Heart left ventricle (tissue), 16 donors: Measurements from ENCODE around the gene GUCA1A. TPM values are rescaled to one million over a fixed set of nuclear protein-coding genes. Genes with fewer than 3 reads are reported as not detected.

ENCODE experiments used
- ATAC-seq, 4 donors: fragments of 200-7000 bp; cut with Tn5 transposase; one replicate each; pipeline ENCODE4 v1.9.1; 2020 to 2022; ENCODE audit warnings: moderate library complexity in 4 of 4, mild to moderate bottlenecking in 3 of 4, moderate number of reproducible peaks in 1 of 4
- DNase-seq, 5 donors: peaks; one replicate each; pipeline ENCODE4 v3.0.0-alpha.2; 2020
- H3K27ac ChIP-seq, 12 donors: fragments of 200-600 bp; sonication (generic) in 4 of 12; one replicate each; pipeline versions ENCODE4 v1.5.0 to v1.8.0; 2016 to 2022; ENCODE audit warnings: mild to moderate bottlenecking in 2 of 12
- H3K27me3 ChIP-seq, 9 donors: fragments of 200-600 bp; sonication (generic) in 2 of 9; one replicate each; pipeline versions ENCODE4 v1.5.1 to v1.8.0; 2016 to 2022; ENCODE audit warnings: mild to moderate bottlenecking in 3 of 9
- H3K36me3 ChIP-seq, 9 donors: fragments of 200-600 bp; sonication (generic) in 2 of 9; one replicate each; pipeline versions ENCODE4 v1.5.0 to v1.8.0; 2018 to 2022; ENCODE audit warnings: mild to moderate bottlenecking in 2 of 9
- H3K4me1 ChIP-seq, 12 donors: fragments of 200-600 bp; sonication (generic) in 4 of 12; one replicate each; pipeline versions ENCODE4 v1.5.0 to v1.8.0; 2016 to 2022; ENCODE audit warnings: mild to moderate bottlenecking in 3 of 12
- H3K4me3 ChIP-seq, 12 donors: fragments of 200-600 bp; sonication (generic) in 4 of 12; one replicate each; pipeline versions ENCODE4 v1.5.0 to v1.8.0; 2017 to 2022; ENCODE audit warnings: mild to moderate bottlenecking in 9 of 12, moderate library complexity in 4 of 12
- H3K9me3 ChIP-seq, 12 donors: fragments of 200-600 bp; sonication (generic) in 4 of 12; one replicate each; pipeline versions ENCODE4 v1.5.0 to v1.8.0; 2016 to 2022; ENCODE audit warnings: mild to moderate bottlenecking in 1 of 12
- POLR2A ChIP-seq, 2 donors: fragments of 450-650 bp; IDR thresholded peaks; one replicate each; pipeline ENCODE4 v1.6.1; 2017; ENCODE audit warnings: antibody characterized with exemption in 2 of 2, mild to moderate bottlenecking in 2 of 2, moderate library complexity in 2 of 2
- WGBS, 4 donors: extraction: QIAGEN DNeasy Blood & Tissue Kit in 2 of 4; methylation state at CpG; one replicate each; pipeline versions ENCODE4 v1.1.5 to v1.1.7; 2013 to 2018; 5-methylcytosine and 5-hydroxymethylcytosine counted together
- intact Hi-C, 10 donors: fragments of 100-400 bp; cut with DNase I; formaldehyde crosslinking; loops; one replicate each; pipeline versions ENCODE4 v1.11.1 to v1.14.2; 2022
- polyA plus RNA-seq, 2 donors: library from polyadenylated mRNA; stranded (reverse); fragments of 200-250 nt; gene quantifications; one replicate each; pipeline ENCODE4 v1.2.3, GENCODE V29; 2013
- total RNA-seq, 9 donors: library from RNA; depleted of rRNA in 2 of 9; stranded (reverse); fragments of >200 nt in 2 of 9; fragmentation: NEBNext Ultra II Directional in 3 of 9; extraction: Animal tissue kit (Norgen Biotek cat#: 25700) in 3 of 9; gene quantifications; one replicate each; pipeline versions ENCODE4 v1.1.0 to v1.2.4, GENCODE V29; 2016 to 2023
- TF ChIP-seq, protein P1 (sequence below), 12 donors: fragments of 200-600 bp; sonication (generic) in 4 of 12; IDR thresholded peaks; one replicate each; pipeline versions ENCODE4 v1.5.0 to v1.8.0; 2018 to 2022; ENCODE audit warnings: antibody characterized with exemption in 12 of 12, mild to moderate bottlenecking in 5 of 12
- donor health status: ischemic (EF 13 %, LVEDD 7.1; RV severe dilation, severe dysfunction).
- donor health status: healthy with polysubstance abuse.
- donor health status: DM: no; HTN: yes; CAD: no.
- donor health status: DM: no; HTN: no; CAD: no.
- donor health status: ischemic (EF 25% LVEDD 6.9; RV normal size, moderate dysfunction).
- donor health status: ischemic (EF 25% LVEDD 5.7; RV mildly dilated, moderate dysfunction).
- donor health status: healthy.
- donor health status: DM: yes; HTN: yes; CAD: no.
- donor health status: ischemic (EF 35%, LVEDD 5.7; RV mildly dilated, moderate dysfunction).
- donor health status: nonischemic (EF 11% LVEDD 7.7; RV severe dilation, severe dysfunction).
- donor health status: DM: yes; HTN: yes; CAD: no.
- donor health status: PGD.
- donor health status: ischemic (EF 29% LVEDD 5.4; RV normal size, mild dysfunction).
- donor health status: nonischemic (EF 23%, LVEDD 6.1; RV moderate dilation, normal function).

The GUCA1A gene
- total and polyA plus RNA-seq, 11 donors, result 0.13 to 0.28 (median 0.19) TPM; not detected in 8

DNA sequence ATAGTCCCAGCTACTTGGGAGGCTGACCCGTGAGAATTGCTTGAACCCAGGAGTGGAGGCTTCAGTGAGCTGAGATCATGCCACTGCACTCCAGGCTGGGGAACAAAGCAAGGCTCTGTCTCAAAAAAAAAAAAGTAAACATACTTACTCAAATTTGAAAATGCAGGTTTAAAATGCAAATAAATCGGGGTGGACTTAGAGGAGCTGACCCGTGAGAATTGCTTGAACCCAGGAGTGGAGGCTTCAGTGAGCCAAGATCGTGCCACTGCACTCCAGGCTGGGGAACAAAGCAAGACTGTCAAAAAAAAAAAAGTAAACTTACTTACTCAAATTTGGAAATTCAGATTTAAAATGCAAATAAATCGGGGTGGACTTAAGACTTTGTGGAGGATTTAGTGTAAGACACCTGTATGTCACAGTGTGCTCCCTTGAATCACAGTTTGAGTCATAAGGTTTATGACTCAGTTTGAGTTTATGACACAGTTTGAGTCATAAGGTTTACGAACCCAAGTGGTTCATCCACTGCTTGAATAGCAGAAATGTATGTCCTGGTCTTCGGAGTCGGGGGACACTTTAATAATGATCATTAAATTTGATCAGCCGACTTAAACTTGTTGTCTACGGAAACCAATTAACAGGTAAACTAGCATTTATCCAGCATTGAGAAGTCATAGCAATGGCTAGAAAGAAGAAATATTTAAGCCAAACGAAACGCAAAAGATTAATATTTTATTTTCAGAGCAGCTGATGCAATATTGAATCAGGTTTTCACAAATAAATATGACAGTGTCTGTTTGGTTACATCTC lies 51.3 kb downstream of the GUCA1A start:
- H3K27me3 ChIP-seq, result no peaks in the 10 kb centered on the region
- no peak overlapping the region for H3K4me3 ChIP-seq
- H3K9me3 ChIP-seq, result no peaks in the 10 kb centered on the region
- peaks cover 0 to 27% (median 5%) of the 10 kb centered on the region in 9 donors for H3K36me3 ChIP-seq
- H3K27ac ChIP-seq, result no peak overlapping the region
- no peak for ATAC-seq
- no peak for TF ChIP-seq POLR2A (IDR thresholded peaks at IDR 0.05)
- TF ChIP-seq, protein P1, sequence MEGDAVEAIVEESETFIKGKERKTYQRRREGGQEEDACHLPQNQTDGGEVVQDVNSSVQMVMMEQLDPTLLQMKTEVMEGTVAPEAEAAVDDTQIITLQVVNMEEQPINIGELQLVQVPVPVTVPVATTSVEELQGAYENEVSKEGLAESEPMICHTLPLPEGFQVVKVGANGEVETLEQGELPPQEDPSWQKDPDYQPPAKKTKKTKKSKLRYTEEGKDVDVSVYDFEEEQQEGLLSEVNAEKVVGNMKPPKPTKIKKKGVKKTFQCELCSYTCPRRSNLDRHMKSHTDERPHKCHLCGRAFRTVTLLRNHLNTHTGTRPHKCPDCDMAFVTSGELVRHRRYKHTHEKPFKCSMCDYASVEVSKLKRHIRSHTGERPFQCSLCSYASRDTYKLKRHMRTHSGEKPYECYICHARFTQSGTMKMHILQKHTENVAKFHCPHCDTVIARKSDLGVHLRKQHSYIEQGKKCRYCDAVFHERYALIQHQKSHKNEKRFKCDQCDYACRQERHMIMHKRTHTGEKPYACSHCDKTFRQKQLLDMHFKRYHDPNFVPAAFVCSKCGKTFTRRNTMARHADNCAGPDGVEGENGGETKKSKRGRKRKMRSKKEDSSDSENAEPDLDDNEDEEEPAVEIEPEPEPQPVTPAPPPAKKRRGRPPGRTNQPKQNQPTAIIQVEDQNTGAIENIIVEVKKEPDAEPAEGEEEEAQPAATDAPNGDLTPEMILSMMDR (IDR thresholded peaks at IDR 0.05), result no peak
- H3K4me1 ChIP-seq, result peaks cover 0 to 11% (median 0%) of the 10 kb centered on the region in 12 donors
- intact Hi-C loops, result loop anchor here in 2 of 10 donors (5.0 kb wide), 2 partner anchors 147 to 323 kb away; no protein-coding TSS in a partner anchor
- no peak for DNase-seq
- WGBS, 4 donors, result 74 to 93% (median 91%) methylated on average over 12 of the region's 12 CpGs

DNA sequence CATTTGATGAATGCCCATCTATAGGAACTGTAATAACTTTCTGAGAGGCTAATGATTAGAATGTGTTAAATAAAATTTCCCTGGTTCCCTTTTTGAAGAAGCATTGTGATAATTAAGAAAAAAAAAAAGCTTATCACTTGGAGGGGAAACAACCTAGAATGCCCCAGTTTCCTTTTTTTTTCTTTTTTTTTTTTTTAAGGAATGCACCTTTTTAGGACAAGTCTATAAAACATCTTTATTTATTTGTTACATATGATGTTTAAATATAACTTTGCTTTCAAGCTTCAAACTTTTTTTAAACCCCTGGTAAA lies 51.8 kb downstream of the GUCA1A start:
- no peak overlapping the region for H3K4me3 ChIP-seq
- no peak for ATAC-seq
- no peak for DNase-seq
- no peaks in the 10 kb centered on the region for H3K27me3 ChIP-seq
- peaks cover 0 to 27% (median 5%) of the 10 kb centered on the region in 9 donors for H3K36me3 ChIP-seq
- intact Hi-C loops, result no loop called here
- H3K27ac ChIP-seq, result no peak overlapping the region
- peaks cover 0 to 11% (median 0%) of the 10 kb centered on the region in 12 donors for H3K4me1 ChIP-seq
- H3K9me3 ChIP-seq, result no peaks in the 10 kb centered on the region
- TF ChIP-seq, protein P1 (IDR thresholded peaks at IDR 0.05), result no peak
- TF ChIP-seq POLR2A (IDR thresholded peaks at IDR 0.05), result no peak

DNA sequence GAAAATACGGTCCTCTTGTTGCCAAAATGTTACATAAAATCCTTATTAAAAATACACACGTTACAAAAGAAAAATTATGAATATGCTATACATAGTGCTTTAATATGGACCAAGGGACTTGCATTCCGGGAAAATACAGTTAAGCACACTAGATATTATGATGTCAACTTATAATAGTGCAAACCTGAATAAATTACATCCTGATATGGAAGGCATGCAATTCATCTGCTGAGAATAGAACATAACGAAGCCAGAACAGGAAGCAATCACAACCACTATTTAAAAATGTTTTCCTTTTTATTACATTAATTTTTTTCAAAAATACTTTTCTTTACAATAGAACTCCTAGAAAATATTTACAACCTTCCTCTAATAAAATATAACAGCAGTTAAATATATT lies 52.3 kb downstream of the GUCA1A start:
- H3K4me3 ChIP-seq, result no peak overlapping the region
- intact Hi-C loops, result no loop called here
- H3K9me3 ChIP-seq, result no peaks in the 10 kb centered on the region
- no peak for TF ChIP-seq POLR2A (IDR thresholded peaks at IDR 0.05)
- TF ChIP-seq, protein P1 (IDR thresholded peaks at IDR 0.05), result no peak
- no peaks in the 10 kb centered on the region for H3K27me3 ChIP-seq
- WGBS, 4 donors, result 42 to 51% (median 43%) methylated on average over 4 of the region's 4 CpGs
- H3K27ac ChIP-seq, result no peak overlapping the region
- H3K36me3 ChIP-seq, result peaks cover 0 to 27% (median 5%) of the 10 kb centered on the region in 9 donors
- no peak for DNase-seq
- no peak for ATAC-seq
- peaks cover 0 to 11% (median 0%) of the 10 kb centered on the region in 12 donors for H3K4me1 ChIP-seq

DNA sequence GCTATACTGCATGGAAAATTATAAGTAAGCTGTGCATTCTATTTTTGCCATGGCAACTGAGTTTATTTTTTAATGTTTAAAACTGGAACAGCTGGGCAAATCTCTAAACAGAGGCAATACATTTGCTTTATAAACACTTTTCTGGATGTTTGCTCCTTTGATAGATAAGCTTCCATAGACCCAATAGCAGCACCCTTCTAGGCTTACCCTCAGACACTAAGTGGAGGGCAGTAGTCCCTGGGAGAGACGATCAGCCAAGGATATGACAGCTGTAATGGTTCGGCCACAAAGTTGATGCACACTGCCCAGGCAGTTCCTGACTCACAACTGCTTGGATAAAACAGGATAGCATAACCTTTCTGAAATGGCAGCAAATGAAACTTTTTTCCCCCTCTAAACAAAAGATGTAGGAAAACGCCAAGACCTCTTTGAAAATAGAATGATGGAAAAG lies 53.0 kb downstream of the GUCA1A start:
- Histone ChIP-seq H3K27me3 (no peaks in the 10 kb centered on the region), H3K4me1 (peaks cover 0 to 11% (median 0%) of the 10 kb centered on the region in 12 donors), H3K9me3 (no peaks in the 10 kb centered on the region), H3K27ac (no peak overlapping the region), H3K36me3 (peaks cover 0 to 32% (median 5%) of the 10 kb centered on the region in 9 donors), H3K4me3 (no peak overlapping the region)
- ATAC-seq (peak in 1 of 4 donors; percentile 29), DNase-seq (no peak)
- TF ChIP-seq, protein P1 (IDR thresholded peaks at IDR 0.05), result no peak
- TF ChIP-seq POLR2A (IDR thresholded peaks at IDR 0.05), result no peak
- 39 to 45% (median 40%) methylated on average over 3 of the region's 3 CpGs for WGBS, 4 donors
- intact Hi-C loops, result no loop called here
